ENCODE measurements around the gene VCX3B. TPM values are rescaled to one million over a fixed set of nuclear protein-coding genes. Genes with fewer than 3 reads are reported as not detected.
A peak's percentile ranks its signal among the peaks of the same experiment; 100 is the strongest.
"Not testable (repeated sequence)": the region's sequence is repeated elsewhere in the genome, so short reads cannot be mapped to it uniquely, and the experiment has no call there.

Gene VCX3B
- total RNA-seq, 1 donor from 2014 or later, result not detected

- Mint-ChIP-seq H3K9me3 (no peaks in the 10 kb centered on the region), H3K27ac (no peak overlapping the region), H3K4me1 (ENCODE audit: unreplicated experiment) (no peaks in the 10 kb centered on the region), H3K27me3 (peaks cover 5% of the 10 kb centered on the region), H3K4me3 (no peak overlapping the region), H3K36me3 (no peaks in the 10 kb centered on the region)
- TF ChIP-seq, protein P1, sequence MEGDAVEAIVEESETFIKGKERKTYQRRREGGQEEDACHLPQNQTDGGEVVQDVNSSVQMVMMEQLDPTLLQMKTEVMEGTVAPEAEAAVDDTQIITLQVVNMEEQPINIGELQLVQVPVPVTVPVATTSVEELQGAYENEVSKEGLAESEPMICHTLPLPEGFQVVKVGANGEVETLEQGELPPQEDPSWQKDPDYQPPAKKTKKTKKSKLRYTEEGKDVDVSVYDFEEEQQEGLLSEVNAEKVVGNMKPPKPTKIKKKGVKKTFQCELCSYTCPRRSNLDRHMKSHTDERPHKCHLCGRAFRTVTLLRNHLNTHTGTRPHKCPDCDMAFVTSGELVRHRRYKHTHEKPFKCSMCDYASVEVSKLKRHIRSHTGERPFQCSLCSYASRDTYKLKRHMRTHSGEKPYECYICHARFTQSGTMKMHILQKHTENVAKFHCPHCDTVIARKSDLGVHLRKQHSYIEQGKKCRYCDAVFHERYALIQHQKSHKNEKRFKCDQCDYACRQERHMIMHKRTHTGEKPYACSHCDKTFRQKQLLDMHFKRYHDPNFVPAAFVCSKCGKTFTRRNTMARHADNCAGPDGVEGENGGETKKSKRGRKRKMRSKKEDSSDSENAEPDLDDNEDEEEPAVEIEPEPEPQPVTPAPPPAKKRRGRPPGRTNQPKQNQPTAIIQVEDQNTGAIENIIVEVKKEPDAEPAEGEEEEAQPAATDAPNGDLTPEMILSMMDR (conservative IDR thresholded peaks at IDR 0.05), result no peak
- no peak for DNase-seq (ENCODE audit: extremely low spot score, unreplicated experiment)
These were observed 31.2 kb upstream of the VCX3B start for GRCh38 chrX:8433109-8434062.

- no peak overlapping the region for H3K4me3 Mint-ChIP-seq
- no peak overlapping the region for H3K27ac Mint-ChIP-seq
- no peaks in the 10 kb centered on the region for H3K36me3 Mint-ChIP-seq
- TF ChIP-seq, protein P1 (conservative IDR thresholded peaks at IDR 0.05), result no peak
- H3K27me3 Mint-ChIP-seq, result no peaks in the 10 kb centered on the region
- H3K9me3 Mint-ChIP-seq, result peaks cover 4% of the 10 kb centered on the region
- DNase-seq (ENCODE audit: extremely low spot score, unreplicated experiment), result no peak
- H3K4me1 Mint-ChIP-seq (ENCODE audit: unreplicated experiment), result no peaks in the 10 kb centered on the region
These were observed 17.3 kb upstream of the VCX3B start for GRCh38 chrX:8447368-8447767.

GRCh38 chrX:8452343-8452742 is 12.3 kb upstream of the VCX3B start:
- H3K4me3 Mint-ChIP-seq; H3K4me1 Mint-ChIP-seq (ENCODE audit: unreplicated experiment); H3K36me3 Mint-ChIP-seq; DNase-seq (ENCODE audit: extremely low spot score, unreplicated experiment); H3K27ac Mint-ChIP-seq; H3K27me3 Mint-ChIP-seq; H3K9me3 Mint-ChIP-seq: not testable (repeated sequence)

DNA sequence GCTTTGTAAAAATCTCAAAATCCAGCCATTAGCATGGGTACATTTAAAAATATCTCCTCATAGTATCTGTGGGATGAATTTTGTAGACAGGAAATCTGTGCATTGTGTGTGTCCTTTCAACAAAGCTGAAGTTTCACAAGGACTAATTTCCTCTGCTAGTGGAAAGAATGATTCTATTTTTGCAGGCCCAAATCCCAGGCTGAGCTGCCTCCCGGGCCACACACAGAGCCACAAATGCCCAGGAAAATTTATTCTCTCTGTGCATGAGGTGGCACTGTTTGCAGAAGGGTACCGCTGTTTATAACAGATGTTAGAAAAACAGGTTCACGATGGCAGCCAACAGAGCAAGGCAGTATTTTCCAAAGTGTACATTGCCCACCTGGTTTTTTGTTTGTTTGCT is 11.0 kb upstream of the VCX3B start:
- Mint-ChIP-seq H3K9me3 (peaks cover 8% of the 10 kb centered on the region), H3K27me3 (no peaks in the 10 kb centered on the region), H3K27ac (no peak overlapping the region), H3K36me3 (no peaks in the 10 kb centered on the region), H3K4me1 (ENCODE audit: unreplicated experiment) (peaks cover 6% of the 10 kb centered on the region), H3K4me3 (no peak overlapping the region)
- TF ChIP-seq, protein P1 (conservative IDR thresholded peaks at IDR 0.05), result no peak
- no peak for DNase-seq (ENCODE audit: extremely low spot score, unreplicated experiment)

DNA sequence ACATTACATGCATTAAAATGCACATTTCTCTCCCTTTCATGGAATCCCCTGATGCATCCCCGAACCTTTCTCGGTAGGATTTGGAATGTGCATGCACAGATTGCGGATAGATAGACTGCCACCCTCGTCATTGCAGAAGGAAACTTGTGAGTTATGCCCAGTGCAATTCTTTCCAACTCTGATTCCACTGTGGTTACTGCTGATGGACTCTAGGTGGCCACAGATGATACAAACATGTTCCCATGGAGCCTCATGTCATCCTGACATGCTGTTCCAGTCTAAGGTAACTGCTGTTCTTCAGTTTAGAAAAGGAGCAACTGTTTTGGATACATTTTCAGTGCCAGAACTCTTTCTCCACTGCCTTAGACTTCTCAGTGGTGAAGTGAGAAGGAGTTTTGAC is 9.1 kb upstream of the VCX3B start:
- no peaks in the 10 kb centered on the region for H3K36me3 Mint-ChIP-seq
- H3K4me3 Mint-ChIP-seq, result no peak overlapping the region
- no peak overlapping the region for H3K27ac Mint-ChIP-seq
- TF ChIP-seq, protein P1 (conservative IDR thresholded peaks at IDR 0.05), result peak; percentile 36
- peaks cover 8% of the 10 kb centered on the region for H3K9me3 Mint-ChIP-seq
- DNase-seq (ENCODE audit: extremely low spot score, unreplicated experiment), result no peak
- H3K4me1 Mint-ChIP-seq (ENCODE audit: unreplicated experiment), result peaks cover 6% of the 10 kb centered on the region
- H3K27me3 Mint-ChIP-seq, result no peaks in the 10 kb centered on the region

GRCh38 chrX:8462488-8462887 is 2.1 kb upstream of the VCX3B start:
- peaks cover 4% of the 10 kb centered on the region for H3K9me3 Mint-ChIP-seq
- H3K27ac Mint-ChIP-seq, result no peak overlapping the region
- no peaks in the 10 kb centered on the region for H3K36me3 Mint-ChIP-seq
- H3K27me3 Mint-ChIP-seq, result no peaks in the 10 kb centered on the region
- DNase-seq (ENCODE audit: extremely low spot score, unreplicated experiment), result no peak
- H3K4me3 Mint-ChIP-seq, result no peak overlapping the region
- no peaks in the 10 kb centered on the region for H3K4me1 Mint-ChIP-seq (ENCODE audit: unreplicated experiment)
- TF ChIP-seq, protein P1 (conservative IDR thresholded peaks at IDR 0.05), result no peak

Data from type B pancreatic cell (in vitro differentiated cells).